ENCODE results near the gene EFNA5. TPM values are rescaled to one million over a fixed set of nuclear protein-coding genes. Genes with fewer than 3 reads are reported as not detected.

Gene EFNA5
- total RNA-seq, 2 experiments from 2014 or later: not detected

- CTCF ChIA-PET: no interaction called here
These were observed 152.5 kb downstream of the EFNA5 start for GRCh38 chr5:107518190-107518589.

GRCh38 chr5:107517185-107518033 is 153.3 kb downstream of the EFNA5 start:
- no peaks in the 10 kb centered on the region for H3K36me3 Mint-ChIP-seq (ENCODE audit: low read depth)
- ChIA-PET CTCF (no interaction called here), POLR2A (no interaction called here)
- DNase-seq (no peak), ATAC-seq (ENCODE audit: poor library complexity) (no peak)
- no peak overlapping the region for H3K27ac Mint-ChIP-seq
- Histone ChIP-seq H3K9me3 (ENCODE audit: control insufficient read depth in 1 of 2, insufficient read depth in 1 of 2, low read length in 2 of 2) (no peaks in the 10 kb centered on the region), H3K4me3 (ENCODE audit: low read length) (no peak overlapping the region), H3K27me3 (ENCODE audit: control insufficient read depth in 1 of 2, insufficient read depth in 2 of 2, low read length in 2 of 2) (no peaks in the 10 kb centered on the region), H3K36me3 (ENCODE audit: insufficient read depth, low read length) (no peaks in the 10 kb centered on the region), H3K4me1 (ENCODE audit: insufficient read depth, low read length) (no peaks in the 10 kb centered on the region), H3K27ac (ENCODE audit: low read depth in 1 of 2, low read length in 2 of 2) (no peak overlapping the region)
- no peaks in the 10 kb centered on the region for H3K4me1 Mint-ChIP-seq (ENCODE audit: low read depth)
- no peak overlapping the region for H3K4me3 Mint-ChIP-seq
- no peaks in the 10 kb centered on the region for H3K27me3 Mint-ChIP-seq
- intact Hi-C loops (cut with DNase I, micrococcal nuclease): no loop called here
- no peaks in the 10 kb centered on the region for H3K9me3 Mint-ChIP-seq
- TF ChIP-seq, protein P1, sequence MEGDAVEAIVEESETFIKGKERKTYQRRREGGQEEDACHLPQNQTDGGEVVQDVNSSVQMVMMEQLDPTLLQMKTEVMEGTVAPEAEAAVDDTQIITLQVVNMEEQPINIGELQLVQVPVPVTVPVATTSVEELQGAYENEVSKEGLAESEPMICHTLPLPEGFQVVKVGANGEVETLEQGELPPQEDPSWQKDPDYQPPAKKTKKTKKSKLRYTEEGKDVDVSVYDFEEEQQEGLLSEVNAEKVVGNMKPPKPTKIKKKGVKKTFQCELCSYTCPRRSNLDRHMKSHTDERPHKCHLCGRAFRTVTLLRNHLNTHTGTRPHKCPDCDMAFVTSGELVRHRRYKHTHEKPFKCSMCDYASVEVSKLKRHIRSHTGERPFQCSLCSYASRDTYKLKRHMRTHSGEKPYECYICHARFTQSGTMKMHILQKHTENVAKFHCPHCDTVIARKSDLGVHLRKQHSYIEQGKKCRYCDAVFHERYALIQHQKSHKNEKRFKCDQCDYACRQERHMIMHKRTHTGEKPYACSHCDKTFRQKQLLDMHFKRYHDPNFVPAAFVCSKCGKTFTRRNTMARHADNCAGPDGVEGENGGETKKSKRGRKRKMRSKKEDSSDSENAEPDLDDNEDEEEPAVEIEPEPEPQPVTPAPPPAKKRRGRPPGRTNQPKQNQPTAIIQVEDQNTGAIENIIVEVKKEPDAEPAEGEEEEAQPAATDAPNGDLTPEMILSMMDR (IDR thresholded peaks at IDR 0.05): no peak

More at GRCh38 chr5:107518190-107518589, 152.5 kb downstream of the EFNA5 start:
- POLR2A ChIA-PET: no interaction called here
- H3K9me3 ChIP-seq (ENCODE audit: control insufficient read depth in 1 of 2, insufficient read depth in 1 of 2, low read length in 2 of 2): no peaks in the 10 kb centered on the region
- no peak overlapping the region for H3K4me3 ChIP-seq (ENCODE audit: low read length)
- no peaks in the 10 kb centered on the region for H3K27me3 ChIP-seq (ENCODE audit: control insufficient read depth in 1 of 2, insufficient read depth in 2 of 2, low read length in 2 of 2)
- H3K27me3 Mint-ChIP-seq: no peaks in the 10 kb centered on the region
- H3K36me3 ChIP-seq (ENCODE audit: insufficient read depth, low read length): no peaks in the 10 kb centered on the region
- H3K27ac ChIP-seq (ENCODE audit: low read depth in 1 of 2, low read length in 2 of 2): no peak overlapping the region
- no peaks in the 10 kb centered on the region for H3K36me3 Mint-ChIP-seq (ENCODE audit: low read depth)
- H3K4me1 ChIP-seq (ENCODE audit: insufficient read depth, low read length): no peaks in the 10 kb centered on the region
- no peak overlapping the region for H3K27ac Mint-ChIP-seq
- ATAC-seq (ENCODE audit: poor library complexity) (no peak), DNase-seq (no peak)
- H3K4me3 Mint-ChIP-seq: no peak overlapping the region
- TF ChIP-seq, protein P1 (IDR thresholded peaks at IDR 0.05): no peak
- H3K4me1 Mint-ChIP-seq (ENCODE audit: low read depth): no peaks in the 10 kb centered on the region
- intact Hi-C loops (cut with DNase I, micrococcal nuclease): no loop called here
- H3K9me3 Mint-ChIP-seq: no peaks in the 10 kb centered on the region

- ATAC-seq (ENCODE audit: poor library complexity) (no peak), DNase-seq (no peak)
- no peaks in the 10 kb centered on the region for H3K36me3 Mint-ChIP-seq (ENCODE audit: low read depth)
- no peak overlapping the region for H3K4me3 Mint-ChIP-seq
- H3K4me1 ChIP-seq (ENCODE audit: insufficient read depth, low read length): no peaks in the 10 kb centered on the region
- ChIA-PET CTCF (no interaction called here), POLR2A (no interaction called here)
- H3K36me3 ChIP-seq (ENCODE audit: insufficient read depth, low read length): no peaks in the 10 kb centered on the region
- TF ChIP-seq, protein P1 (IDR thresholded peaks at IDR 0.05): no peak
- H3K9me3 Mint-ChIP-seq: no peaks in the 10 kb centered on the region
- H3K27ac Mint-ChIP-seq: no peak overlapping the region
- no peaks in the 10 kb centered on the region for H3K27me3 ChIP-seq (ENCODE audit: control insufficient read depth in 1 of 2, insufficient read depth in 2 of 2, low read length in 2 of 2)
- intact Hi-C loops (cut with DNase I, micrococcal nuclease): no loop called here
- H3K9me3 ChIP-seq (ENCODE audit: control insufficient read depth in 1 of 2, insufficient read depth in 1 of 2, low read length in 2 of 2): no peaks in the 10 kb centered on the region
- no peak overlapping the region for H3K27ac ChIP-seq (ENCODE audit: low read depth in 1 of 2, low read length in 2 of 2)
- H3K27me3 Mint-ChIP-seq: no peaks in the 10 kb centered on the region
- no peaks in the 10 kb centered on the region for H3K4me1 Mint-ChIP-seq (ENCODE audit: low read depth)
- no peak overlapping the region for H3K4me3 ChIP-seq (ENCODE audit: low read length)
These were observed 154.1 kb downstream of the EFNA5 start for GRCh38 chr5:107516452-107517184.

Measured in CD4-positive, alpha-beta T cell (primary cell).